ENCODE data around the gene PABPN1L.
"Not testable (repeated sequence)": the region's sequence is repeated elsewhere in the genome, so short reads cannot be mapped to it uniquely, and the experiment has no call there.

The PABPN1L gene

DNA sequence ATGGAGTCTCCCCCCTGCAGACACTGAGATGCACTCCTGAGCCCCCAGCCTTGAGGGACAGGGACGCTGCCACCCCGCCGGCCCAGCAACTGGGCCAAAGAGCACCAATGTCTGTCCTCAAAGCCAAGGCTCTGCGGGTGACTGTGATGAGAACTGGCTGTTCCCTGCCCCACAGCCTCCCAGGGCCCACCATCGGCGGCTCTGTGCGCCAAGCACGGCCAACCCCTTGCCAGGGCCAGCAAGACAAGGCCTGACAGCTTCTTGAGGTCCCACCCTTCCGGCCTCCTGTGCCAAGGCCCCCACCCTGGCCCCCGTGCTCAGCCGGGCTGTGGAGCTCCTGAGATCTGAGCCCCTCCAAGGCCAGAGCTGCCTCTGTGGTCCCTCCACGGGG, 34.2 kb upstream of the PABPN1L start:
- DNase-seq, result no peak

GRCh38 chr16:88899901-88900661, 33.6 kb upstream of the PABPN1L start:
- no peak for DNase-seq

GRCh38 chr16:88897696-88898425, 31.4 kb upstream of the PABPN1L start:
- DNase-seq, result no peak

DNA sequence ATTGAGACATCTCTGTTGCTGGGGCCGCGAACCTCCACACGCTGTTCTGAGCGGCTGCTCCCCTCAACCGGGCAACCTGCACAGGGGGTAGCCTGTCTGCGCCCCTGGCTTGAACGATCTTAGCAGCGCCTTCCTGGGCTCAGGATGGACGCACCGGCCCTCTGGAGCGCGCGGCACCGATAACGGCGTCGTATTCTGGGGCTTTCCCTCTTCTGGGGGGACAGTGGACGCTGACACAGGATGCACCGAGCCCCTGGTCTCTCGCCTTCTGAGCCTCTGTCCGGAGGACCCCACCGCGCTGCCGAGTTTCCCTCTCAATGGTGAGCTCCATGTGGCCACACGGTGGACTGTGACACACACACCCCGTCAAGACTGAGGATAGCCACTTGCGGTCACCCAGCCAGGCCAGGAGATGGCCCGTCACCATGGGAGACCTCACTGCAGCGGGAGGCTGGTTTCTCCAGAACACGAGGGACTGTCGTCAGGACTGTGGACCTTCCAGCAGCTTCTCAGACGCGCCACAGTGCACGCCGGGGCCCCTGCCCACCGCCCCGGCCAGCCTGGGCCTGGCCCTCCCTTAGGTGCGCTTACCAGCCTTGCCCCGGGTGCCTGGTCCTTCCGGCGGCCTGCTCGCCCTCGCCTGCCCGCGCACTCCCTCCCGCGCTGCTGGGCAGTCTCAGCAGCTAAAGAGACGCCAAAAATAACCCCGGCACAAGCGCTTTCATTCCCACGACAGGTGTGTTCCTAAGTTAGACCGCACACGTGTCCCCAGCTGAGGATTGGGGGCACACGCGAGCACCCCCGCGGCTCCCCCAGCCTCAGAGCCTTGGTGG, 30.0 kb upstream of the PABPN1L start:
- no peak for DNase-seq

- DNase-seq, result no peak
Measured at GRCh38 chr16:88895335-88895734, 28.9 kb upstream of the PABPN1L start.

DNA sequence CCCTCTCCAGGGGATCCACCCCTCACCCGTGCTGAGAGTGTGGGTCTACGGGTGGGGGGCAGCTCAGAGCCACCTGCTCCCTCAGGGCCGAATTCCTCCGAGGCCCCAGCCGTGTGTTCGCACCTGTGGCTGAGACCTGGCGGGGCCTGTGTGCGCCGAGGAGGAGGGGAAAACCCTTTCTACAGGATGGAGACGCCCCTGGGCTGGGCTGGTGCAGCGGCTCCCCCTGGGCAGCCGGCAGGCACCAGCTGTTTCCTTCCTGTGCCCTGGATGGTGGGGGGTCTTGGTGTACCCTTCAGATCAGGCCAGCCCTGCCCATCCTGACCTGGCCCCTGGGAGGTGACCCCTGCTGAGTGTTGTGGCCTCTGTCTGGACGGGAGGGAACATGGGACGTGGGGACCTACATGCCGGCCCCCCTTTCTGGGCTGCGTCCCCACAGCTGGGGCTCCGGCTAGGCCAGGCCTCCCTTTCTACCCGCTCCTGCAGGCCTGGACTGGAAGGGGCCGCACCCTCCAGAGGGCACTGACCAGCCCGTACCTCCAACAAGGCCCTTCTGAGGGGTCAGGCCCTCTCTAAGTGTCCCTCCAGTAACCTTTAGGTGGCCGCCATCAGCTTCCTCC, 28.3 kb upstream of the PABPN1L start:
- DNase-seq, result no peak

- not testable (repeated sequence) for DNase-seq
Measured at GRCh38 chr16:88894266-88894665, 27.8 kb upstream of the PABPN1L start.

DNA sequence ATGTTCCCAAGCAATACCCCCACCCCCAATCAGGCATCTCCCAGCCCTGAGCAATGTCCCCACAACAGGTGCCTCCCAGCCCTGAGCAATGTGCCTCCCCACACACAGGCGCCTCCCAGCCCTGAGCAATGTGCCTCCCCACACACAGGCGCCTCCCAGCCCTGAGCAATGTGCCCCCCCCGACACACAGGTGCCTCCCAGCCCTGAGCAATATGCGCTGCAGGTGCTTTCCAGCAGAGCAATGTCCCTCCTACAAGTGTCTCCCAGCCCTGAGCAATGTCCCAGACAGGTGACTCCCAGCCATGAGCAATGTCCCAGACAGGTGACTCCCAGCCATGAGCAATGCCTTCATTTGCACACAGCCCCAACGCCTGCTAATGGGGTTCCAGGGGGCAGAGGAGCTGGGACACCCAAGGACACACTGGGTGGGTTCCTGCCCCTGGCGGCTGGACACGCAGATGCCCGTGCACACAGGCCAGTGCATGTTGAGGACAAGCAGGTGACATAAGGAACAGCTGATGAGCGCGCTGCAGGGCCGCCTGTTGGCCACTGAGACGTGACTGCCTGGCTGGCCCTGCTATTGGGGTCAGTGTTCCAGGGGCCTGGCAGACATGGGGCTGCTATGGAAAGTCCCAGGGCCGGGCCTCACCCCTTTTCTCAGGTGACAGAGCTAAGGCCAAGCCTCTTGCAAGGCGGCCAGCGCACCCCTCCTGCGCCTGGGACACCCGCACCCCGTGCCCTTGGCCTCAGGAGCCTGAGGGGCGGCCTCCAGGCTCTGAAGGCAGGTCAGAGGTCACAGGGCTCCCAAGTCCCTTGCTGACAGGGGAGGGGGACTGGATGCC, 26.9 kb upstream of the PABPN1L start:
- no peak for DNase-seq

DNA sequence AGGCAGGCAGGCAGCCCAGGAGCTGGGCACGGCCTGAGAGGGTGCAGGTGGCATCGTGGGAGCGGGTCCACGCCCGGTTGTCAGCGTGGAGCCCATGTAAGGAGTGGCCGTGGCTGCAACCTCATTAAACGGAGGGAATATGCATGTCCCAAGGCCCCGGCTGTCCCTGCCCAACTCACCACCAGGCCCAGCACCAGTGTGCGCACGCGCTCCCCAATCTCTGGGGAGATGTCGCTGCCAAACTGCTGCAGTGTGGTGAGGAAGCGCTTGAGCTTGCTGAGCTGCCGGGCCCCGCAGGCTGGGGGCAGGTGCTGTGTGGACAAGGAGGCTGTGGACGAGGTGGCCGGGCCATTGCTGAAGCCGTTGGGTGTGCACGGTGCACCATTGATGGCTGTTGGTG, 25.6 kb upstream of the PABPN1L start:
- no peak for DNase-seq

- DNase-seq, result no peak
Measured at GRCh38 chr16:88891083-88891482, 24.6 kb upstream of the PABPN1L start.

- not testable (repeated sequence) for DNase-seq
Measured at GRCh38 chr16:88889702-88890352, 23.4 kb upstream of the PABPN1L start.

GRCh38 chr16:88888461-88889387, 22.3 kb upstream of the PABPN1L start:
- no peak for DNase-seq

- no peak for DNase-seq
Measured at GRCh38 chr16:88888057-88888456, 21.6 kb upstream of the PABPN1L start.

GRCh38 chr16:88886845-88887521, 20.5 kb upstream of the PABPN1L start:
- no peak for DNase-seq

DNA sequence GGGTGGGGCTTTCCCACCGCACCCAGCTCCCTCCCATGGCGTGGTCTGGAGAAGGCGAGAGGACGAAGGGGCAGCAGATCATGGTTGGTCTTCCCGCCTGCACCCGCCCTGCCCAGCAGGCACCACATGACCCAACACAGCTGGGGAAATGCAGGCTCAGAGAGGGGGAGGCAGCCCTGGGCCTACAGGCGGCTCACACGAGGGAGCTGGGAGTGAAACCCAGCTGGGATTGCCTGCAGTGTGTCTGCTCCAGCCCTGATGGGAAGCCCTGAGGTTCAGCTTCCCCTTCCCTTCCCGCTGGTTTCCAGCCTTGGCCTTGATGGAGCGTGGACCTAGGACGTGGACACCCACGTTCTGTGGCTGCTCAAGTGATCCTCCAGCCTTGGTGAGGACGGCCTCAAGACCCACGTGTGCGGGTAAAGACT, 20.0 kb upstream of the PABPN1L start:
- DNase-seq, result no peak

- no peak for DNase-seq
Measured at GRCh38 chr16:88885693-88886280, 19.3 kb upstream of the PABPN1L start.

- no peak for DNase-seq
Measured at GRCh38 chr16:88884569-88885271, 18.3 kb upstream of the PABPN1L start.

DNA sequence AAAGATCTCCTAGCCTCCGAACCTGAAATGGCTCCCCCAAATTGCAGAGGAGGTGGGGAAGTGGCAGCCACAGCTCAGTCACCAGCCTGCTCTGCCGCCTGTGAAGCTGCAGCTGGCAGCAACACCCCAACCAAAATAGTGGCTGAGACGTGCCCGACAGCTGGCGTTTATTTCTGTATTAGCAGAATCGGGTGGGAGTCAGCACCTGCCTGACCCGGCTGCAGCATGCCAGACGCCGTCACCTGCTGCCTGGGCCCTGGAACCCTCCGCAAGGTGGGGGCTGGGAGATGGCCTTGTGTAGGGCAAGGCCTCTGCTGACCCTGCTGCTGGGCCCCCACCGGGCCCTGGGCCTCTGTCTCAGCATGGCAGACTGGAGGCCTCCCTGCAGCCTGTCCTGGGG, 17.5 kb upstream of the PABPN1L start:
- no peak for DNase-seq
